GM23338 (cell line): ENCODE measurements around the gene TSPYL4. TPM values are rescaled to one million over a fixed set of nuclear protein-coding genes. Genes with fewer than 3 reads are reported as not detected.

Experiments used
- ATAC-seq: fragments of 200-7000 bp; cut with Tn5 transposase; 3 replicates; pipeline ENCODE4 v1.9.1; 2020
- DNase-seq: peaks from one replicate; pipeline ENCODE4 v3.0.0-alpha.2; 2015; ENCODE audit warnings: low spot score
- H2AFZ ChIP-seq: fragments of 200-600 bp; sonication (generic); 2 replicates; pipeline ENCODE4 v1.8.0; 2016; ENCODE audit warnings: antibody characterized with exemption, mild to moderate bottlenecking, moderate library complexity
- H3F3A ChIP-seq: fragments of 200-600 bp; sonication (generic); replicated peaks from 2 replicates; pipeline ENCODE4 v1.8.0; 2017; ENCODE audit warnings: antibody characterized with exemption, mixed run types, low read depth
- H3K27ac ChIP-seq: fragments of 200-600 bp; sonication (generic); 2 replicates; pipeline ENCODE4 v1.6.1; 2016; ENCODE audit warnings: low read depth
- H3K27me3 ChIP-seq: fragments of 200-600 bp; sonication (generic); 2 replicates; pipeline ENCODE4 v1.8.0; 2016; ENCODE audit warnings: mild to moderate bottlenecking, mixed run types, moderate library complexity; ENCODE audit not compliant: insufficient read depth
- H3K36me3 ChIP-seq: fragments of 200-600 bp; sonication (generic); 2 replicates; pipeline ENCODE4 v1.8.0; 2016; ENCODE audit warnings: mild to moderate bottlenecking; ENCODE audit not compliant: insufficient read depth
- H3K4me1 ChIP-seq: fragments of 200-600 bp; sonication (generic); 2 replicates; pipeline ENCODE4 v1.8.0; 2016; ENCODE audit warnings: mild to moderate bottlenecking, moderate library complexity; ENCODE audit not compliant: insufficient read depth
- H3K4me2 ChIP-seq: fragments of 200-600 bp; sonication (generic); 2 replicates; pipeline ENCODE4 v1.7.1; 2017; ENCODE audit warnings: mixed run types
- H3K4me3 ChIP-seq: fragments of 200-600 bp; sonication (generic); 2 replicates; pipeline ENCODE4 v1.6.1; 2016; ENCODE audit warnings: mixed run types
- H3K79me2 ChIP-seq: fragments of 200-600 bp; sonication (generic); replicated peaks from 2 replicates; pipeline ENCODE4 v1.8.0; 2017; ENCODE audit warnings: mild to moderate bottlenecking; ENCODE audit not compliant: insufficient read depth
- H3K9me2 ChIP-seq: fragments of 200-600 bp; sonication (generic); 2 replicates; pipeline ENCODE4 v1.8.0; 2017; ENCODE audit not compliant: insufficient read depth
- H4K20me1 ChIP-seq: fragments of 200-600 bp; sonication (generic); replicated peaks from 2 replicates; pipeline ENCODE4 v1.8.0; 2017; ENCODE audit warnings: mild to moderate bottlenecking; ENCODE audit not compliant: insufficient read depth
- H3K27ac Mint-ChIP-seq: 2 replicates; pipeline ENCODE4 v1.8.0; 2020; ENCODE audit warnings: inconsistent platforms, mild to moderate bottlenecking, moderate library complexity, mixed read lengths
- H3K27me3 Mint-ChIP-seq: 3 replicates; pipeline ENCODE4 v1.8.0; 2022; ENCODE audit warnings: low read depth, mild to moderate bottlenecking, moderate library complexity, mixed read lengths, inconsistent platforms; ENCODE audit not compliant: insufficient read depth, poor library complexity
- H3K36me3 Mint-ChIP-seq: 3 replicates; pipeline ENCODE4 v1.8.0; 2021; ENCODE audit warnings: low read depth, mild to moderate bottlenecking, inconsistent platforms, moderate library complexity, mixed read lengths
- H3K4me1 Mint-ChIP-seq: 3 replicates; pipeline ENCODE4 v1.8.0; 2020; ENCODE audit warnings: mild to moderate bottlenecking, inconsistent platforms, mixed read lengths
- H3K4me3 Mint-ChIP-seq: 3 replicates; pipeline ENCODE4 v1.8.0; 2021; ENCODE audit warnings: moderate library complexity, mild to moderate bottlenecking, inconsistent platforms, mixed read lengths
- H3K9me3 Mint-ChIP-seq: 3 replicates; pipeline ENCODE4 v1.8.0; 2020; ENCODE audit warnings: moderate library complexity, mild to moderate bottlenecking, inconsistent platforms, mixed read lengths
- CTCF ChIP-seq, 2 experiments: fragments of 200-600 bp in 1 of 2; sonication (generic) in 1 of 2; conservative IDR thresholded peaks; 2 replicates each; pipeline versions ENCODE4 v1.5.1 to v1.6.1; 2016 to 2017; ENCODE audit warnings: antibody characterized with exemption in 2 of 2, low read depth in 2 of 2, mild to moderate bottlenecking in 2 of 2, moderate library complexity in 1 of 2
- EZH2 ChIP-seq: fragments of 200-600 bp; sonication (generic); IDR thresholded peaks from one replicate; pipeline ENCODE4 v1.8.0; 2017; ENCODE audit warnings: antibody characterized with exemption, mild to moderate bottlenecking, low read depth; ENCODE audit not compliant: unreplicated experiment
- EZH2phosphoT487 ChIP-seq: fragments of 200-600 bp; sonication (generic); IDR thresholded peaks from one replicate; pipeline ENCODE4 v1.8.1; 2018; ENCODE audit warnings: antibody characterized with exemption; ENCODE audit not compliant: unreplicated experiment
- POLR2AphosphoS5 ChIP-seq: IDR thresholded peaks from 2 replicates; pipeline ENCODE4 v1.6.1; 2016; ENCODE audit warnings: antibody characterized with exemption, low read depth
- ZNF114 ChIP-seq: fragments of 250-450 bp; sonication (Bioruptor Pico); IDR thresholded peaks from 2 replicates; pipeline ENCODE4 v1.5.0; 2020; ENCODE audit warnings: mild to moderate bottlenecking, moderate library complexity
- polyA plus RNA-seq: library from polyadenylated mRNA; unstranded; fragments of >200 nt; fragmentation: Nextera tagmentation; extraction: Ambion mirVana; gene quantifications from 2 replicates; pipeline ENCODE4 v1.2.1, GENCODE V29; 2016
- total RNA-seq: library from RNA; depleted of rRNA; stranded (reverse); fragments of >200 nt; shearing (Covaris generic); gene quantifications from 2 replicates; pipeline ENCODE4 v1.2.3, GENCODE V29; 2014
- TF ChIP-seq, protein P1 (sequence below): fragments of 250-450 bp; sonication (Bioruptor Pico); IDR thresholded peaks from 2 replicates; pipeline ENCODE4 v1.5.0; 2020; ENCODE audit warnings: mild to moderate bottlenecking, moderate library complexity
- TF ChIP-seq, protein P2 (sequence below): IDR thresholded peaks from 2 replicates; pipeline ENCODE4 v1.6.1; 2016; ENCODE audit warnings: antibody characterized with exemption

The TSPYL4 gene
- total and polyA plus RNA-seq, 2 experiments from 2014 or later, result 13.2 to 19.8 TPM

DNA sequence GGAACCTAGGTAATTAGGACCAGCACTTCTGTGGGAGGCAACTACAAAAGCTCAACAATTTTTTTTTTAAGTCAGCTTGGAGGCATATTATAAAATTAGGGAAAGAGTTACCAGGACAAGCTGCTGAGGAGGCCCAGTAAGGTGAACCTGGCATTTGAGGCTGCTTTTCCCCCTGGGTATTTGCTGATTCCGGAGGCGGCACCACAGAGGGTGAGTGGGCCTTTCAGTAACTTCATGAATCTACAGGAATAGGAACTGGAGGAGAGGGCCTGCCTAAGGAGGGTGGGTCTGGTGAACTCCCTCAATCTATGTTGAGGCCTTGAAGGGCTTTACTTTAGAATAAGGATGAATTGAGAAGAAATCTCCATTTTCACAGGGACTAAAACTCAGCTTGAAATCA, 14.6 kb downstream of the TSPYL4 start:
- Mint-ChIP-seq H3K27me3 (peaks cover 2% of the 10 kb centered on the region), H3K27ac (no peak overlapping the region), H3K36me3 (peaks cover 9% of the 10 kb centered on the region; the same call in 2 of the 3 replicates), H3K4me1 (no peaks in the 10 kb centered on the region), H3K4me3 (no peak overlapping the region), H3K9me3 (no peaks in the 10 kb centered on the region)
- Histone ChIP-seq H3K9me2 (no peaks in the 10 kb centered on the region), H3K27ac (no peak overlapping the region), H4K20me1 (no peaks in the 10 kb centered on the region), H2AFZ (no peak overlapping the region), H3K4me3 (no peak overlapping the region), H3K36me3 (peaks cover 15% of the 10 kb centered on the region), H3F3A (no peaks in the 10 kb centered on the region), H3K4me1 (no peaks in the 10 kb centered on the region), H3K79me2 (no peaks in the 10 kb centered on the region), H3K27me3 (no peaks in the 10 kb centered on the region), H3K4me2 (no peak overlapping the region)
- TF ChIP-seq POLR2AphosphoS5, result no peak
- no peak for TF ChIP-seq EZH2
- no peak for TF ChIP-seq EZH2phosphoT487
- no peak for TF ChIP-seq CTCF (conservative IDR thresholded peaks at IDR 0.05; ENCODE audit: low read depth in 2 of 2)
- TF ChIP-seq, protein P1, sequence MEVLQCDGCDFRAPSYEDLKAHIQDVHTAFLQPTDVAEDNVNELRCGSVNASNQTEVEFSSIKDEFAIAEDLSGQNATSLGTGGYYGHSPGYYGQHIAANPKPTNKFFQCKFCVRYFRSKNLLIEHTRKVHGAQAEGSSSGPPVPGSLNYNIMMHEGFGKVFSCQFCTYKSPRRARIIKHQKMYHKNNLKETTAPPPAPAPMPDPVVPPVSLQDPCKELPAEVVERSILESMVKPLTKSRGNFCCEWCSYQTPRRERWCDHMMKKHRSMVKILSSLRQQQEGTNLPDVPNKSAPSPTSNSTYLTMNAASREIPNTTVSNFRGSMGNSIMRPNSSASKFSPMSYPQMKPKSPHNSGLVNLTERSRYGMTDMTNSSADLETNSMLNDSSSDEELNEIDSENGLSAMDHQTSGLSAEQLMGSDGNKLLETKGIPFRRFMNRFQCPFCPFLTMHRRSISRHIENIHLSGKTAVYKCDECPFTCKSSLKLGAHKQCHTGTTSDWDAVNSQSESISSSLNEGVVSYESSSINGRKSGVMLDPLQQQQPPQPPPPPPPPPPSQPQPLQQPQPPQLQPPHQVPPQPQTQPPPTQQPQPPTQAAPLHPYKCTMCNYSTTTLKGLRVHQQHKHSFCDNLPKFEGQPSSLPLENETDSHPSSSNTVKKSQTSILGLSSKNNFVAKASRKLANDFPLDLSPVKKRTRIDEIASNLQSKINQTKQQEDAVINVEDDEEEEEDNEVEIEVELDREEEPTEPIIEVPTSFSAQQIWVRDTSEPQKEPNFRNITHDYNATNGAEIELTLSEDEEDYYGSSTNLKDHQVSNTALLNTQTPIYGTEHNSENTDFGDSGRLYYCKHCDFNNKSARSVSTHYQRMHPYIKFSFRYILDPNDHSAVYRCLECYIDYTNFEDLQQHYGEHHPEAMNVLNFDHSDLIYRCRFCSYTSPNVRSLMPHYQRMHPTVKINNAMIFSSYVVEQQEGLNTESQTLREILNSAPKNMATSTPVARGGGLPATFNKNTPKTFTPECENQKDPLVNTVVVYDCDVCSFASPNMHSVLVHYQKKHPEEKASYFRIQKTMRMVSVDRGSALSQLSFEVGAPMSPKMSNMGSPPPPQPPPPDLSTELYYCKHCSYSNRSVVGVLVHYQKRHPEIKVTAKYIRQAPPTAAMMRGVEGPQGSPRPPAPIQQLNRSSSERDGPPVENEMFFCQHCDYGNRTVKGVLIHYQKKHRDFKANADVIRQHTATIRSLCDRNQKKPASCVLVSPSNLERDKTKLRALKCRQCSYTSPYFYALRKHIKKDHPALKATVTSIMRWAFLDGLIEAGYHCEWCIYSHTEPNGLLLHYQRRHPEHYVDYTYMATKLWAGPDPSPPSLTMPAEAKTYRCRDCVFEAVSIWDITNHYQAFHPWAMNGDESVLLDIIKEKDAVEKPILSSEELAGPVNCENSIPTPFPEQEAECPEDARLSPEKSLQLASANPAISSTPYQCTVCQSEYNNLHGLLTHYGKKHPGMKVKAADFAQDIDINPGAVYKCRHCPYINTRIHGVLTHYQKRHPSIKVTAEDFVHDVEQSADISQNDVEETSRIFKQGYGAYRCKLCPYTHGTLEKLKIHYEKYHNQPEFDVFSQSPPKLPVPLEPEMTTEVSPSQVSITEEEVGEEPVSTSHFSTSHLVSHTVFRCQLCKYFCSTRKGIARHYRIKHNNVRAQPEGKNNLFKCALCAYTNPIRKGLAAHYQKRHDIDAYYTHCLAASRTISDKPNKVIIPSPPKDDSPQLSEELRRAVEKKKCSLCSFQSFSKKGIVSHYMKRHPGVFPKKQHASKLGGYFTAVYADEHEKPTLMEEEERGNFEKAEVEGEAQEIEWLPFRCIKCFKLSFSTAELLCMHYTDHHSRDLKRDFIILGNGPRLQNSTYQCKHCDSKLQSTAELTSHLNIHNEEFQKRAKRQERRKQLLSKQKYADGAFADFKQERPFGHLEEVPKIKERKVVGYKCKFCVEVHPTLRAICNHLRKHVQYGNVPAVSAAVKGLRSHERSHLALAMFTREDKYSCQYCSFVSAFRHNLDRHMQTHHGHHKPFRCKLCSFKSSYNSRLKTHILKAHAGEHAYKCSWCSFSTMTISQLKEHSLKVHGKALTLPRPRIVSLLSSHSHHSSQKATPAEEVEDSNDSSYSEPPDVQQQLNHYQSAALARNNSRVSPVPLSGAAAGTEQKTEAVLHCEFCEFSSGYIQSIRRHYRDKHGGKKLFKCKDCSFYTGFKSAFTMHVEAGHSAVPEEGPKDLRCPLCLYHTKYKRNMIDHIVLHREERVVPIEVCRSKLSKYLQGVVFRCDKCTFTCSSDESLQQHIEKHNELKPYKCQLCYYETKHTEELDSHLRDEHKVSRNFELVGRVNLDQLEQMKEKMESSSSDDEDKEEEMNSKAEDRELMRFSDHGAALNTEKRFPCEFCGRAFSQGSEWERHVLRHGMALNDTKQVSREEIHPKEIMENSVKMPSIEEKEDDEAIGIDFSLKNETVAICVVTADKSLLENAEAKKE (CRISPR knock-in tag), result no peak
- TF ChIP-seq, protein P2, sequence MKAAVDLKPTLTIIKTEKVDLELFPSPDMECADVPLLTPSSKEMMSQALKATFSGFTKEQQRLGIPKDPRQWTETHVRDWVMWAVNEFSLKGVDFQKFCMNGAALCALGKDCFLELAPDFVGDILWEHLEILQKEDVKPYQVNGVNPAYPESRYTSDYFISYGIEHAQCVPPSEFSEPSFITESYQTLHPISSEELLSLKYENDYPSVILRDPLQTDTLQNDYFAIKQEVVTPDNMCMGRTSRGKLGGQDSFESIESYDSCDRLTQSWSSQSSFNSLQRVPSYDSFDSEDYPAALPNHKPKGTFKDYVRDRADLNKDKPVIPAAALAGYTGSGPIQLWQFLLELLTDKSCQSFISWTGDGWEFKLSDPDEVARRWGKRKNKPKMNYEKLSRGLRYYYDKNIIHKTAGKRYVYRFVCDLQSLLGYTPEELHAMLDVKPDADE, result no peak
- no peak for TF ChIP-seq ZNF114
- no peak for DNase-seq
- ATAC-seq, result no peak
